Activated B cell treated with CpG ODN at 0.5 μM for 24 hours (primary cell): ENCODE data around the gene CDC42BPB. TPM values are rescaled to one million over a fixed set of nuclear protein-coding genes. Genes with fewer than 3 reads are reported as not detected.

Experiments
- ATAC-seq: fragments of 200-7000 bp; cut with Tn5 transposase; one replicate; pipeline ENCODE4 v1.10.0; 2021; ENCODE audit warnings: low read depth, mild to moderate bottlenecking, moderate library complexity
- CTCF ChIA-PET: fragments of 350-600 bp; sonication (Branson Sonifier 250); formaldehyde crosslinking; loops from one replicate; lab custom pipeline; 2021; ENCODE audit warnings: antibody characterized with exemption; lab: Charles Lee
- POLR2A ChIA-PET: fragments of 350-600 bp; sonication (Branson Sonifier 250); formaldehyde crosslinking; loops from one replicate; lab custom pipeline; 2021; ENCODE audit warnings: antibody characterized with exemption; lab: Charles Lee
- DNase-seq: peaks from one replicate; pipeline ENCODE4 v3.0.0; 2022
- H3K27ac Mint-ChIP-seq: one replicate; pipeline ENCODE4 v1.8.0; 2020; ENCODE audit warnings: mixed read lengths
- H3K27me3 Mint-ChIP-seq: one replicate; pipeline ENCODE4 v1.8.0; 2021; ENCODE audit warnings: mixed read lengths
- H3K36me3 Mint-ChIP-seq: one replicate; pipeline ENCODE4 v1.8.0; 2021; ENCODE audit warnings: low read depth, mixed read lengths
- H3K4me1 Mint-ChIP-seq: one replicate; pipeline ENCODE4 v1.8.0; 2021; ENCODE audit warnings: mixed read lengths
- H3K4me3 Mint-ChIP-seq: one replicate; pipeline ENCODE4 v1.8.0; 2020; ENCODE audit warnings: mild to moderate bottlenecking, mixed read lengths
- H3K9me3 Mint-ChIP-seq: one replicate; pipeline ENCODE4 v1.8.0; 2020; ENCODE audit warnings: mixed read lengths
- CTCF ChIP-seq: fragments of 200-600 bp; IDR thresholded peaks from one replicate; pipeline ENCODE4 v1.8.0; 2022; ENCODE audit warnings: antibody characterized with exemption, mild to moderate bottlenecking
- intact Hi-C: fragments of 100-400 bp; cut with micrococcal nuclease; formaldehyde crosslinking; loops from one replicate; pipeline ENCODE4 v1.15.1; 2024
- total RNA-seq: library from RNA; stranded (reverse); gene quantifications from 2 replicates; pipeline ENCODE4 v1.2.3, GENCODE V29; 2022

The CDC42BPB gene
- total RNA-seq, 1 donor from 2014 or later = 38.5 TPM

GRCh38 chr14:103045371-103045869, 11.9 kb downstream of the CDC42BPB start:
- H3K4me1 Mint-ChIP-seq = peaks cover 31% of the 10 kb centered on the region
- DNase-seq = no peak
- ATAC-seq = peak; percentile 80
- no peak for TF ChIP-seq CTCF
- ChIA-PET POLR2A (interaction anchor here (1.0 to 1.4 kb wide), 2 partner anchors 11 to 12 kb away, joined by 3 to 5 read pairs; partner anchors contain the start of gene CDC42BPB), CTCF (no interaction called here)
- intact Hi-C loops = loop anchor here (1.0 kb wide), 1 partner anchor 9 kb away; no protein-coding TSS in a partner anchor
- peaks cover 5% of the 10 kb centered on the region for H3K9me3 Mint-ChIP-seq
- H3K27ac Mint-ChIP-seq = peak overlapping the region; percentile 72
- no peaks in the 10 kb centered on the region for H3K27me3 Mint-ChIP-seq
- H3K4me3 Mint-ChIP-seq = peak overlapping the region; percentile 76
- peaks cover 21% of the 10 kb centered on the region for H3K36me3 Mint-ChIP-seq

- Mint-ChIP-seq H3K4me1 (peaks cover 35% of the 10 kb centered on the region), H3K27ac (no peak overlapping the region), H3K36me3 (peaks cover 21% of the 10 kb centered on the region), H3K4me3 (no peak overlapping the region), H3K27me3 (no peaks in the 10 kb centered on the region), H3K9me3 (peaks cover 5% of the 10 kb centered on the region)
- intact Hi-C loops = no loop called here
- DNase-seq (no peak), ATAC-seq (no peak)
- ChIA-PET POLR2A (no interaction called here), CTCF (no interaction called here)
- TF ChIP-seq CTCF = no peak
These were observed 13.9 kb downstream of the CDC42BPB start for GRCh38 chr14:103043257-103044015.

GRCh38 chr14:103041464-103041863, 15.9 kb downstream of the CDC42BPB start:
- intact Hi-C loops = no loop called here

GRCh38 chr14:103033681-103034096, 23.7 kb downstream of the CDC42BPB start:
- Mint-ChIP-seq H3K27ac (no peak overlapping the region), H3K4me3 (no peak overlapping the region), H3K4me1 (peaks cover 18% of the 10 kb centered on the region), H3K36me3 (no peaks in the 10 kb centered on the region), H3K27me3 (no peaks in the 10 kb centered on the region), H3K9me3 (no peaks in the 10 kb centered on the region)
- ChIA-PET POLR2A (interaction anchor here (0.7 kb wide), 1 partner anchor 12 kb away, joined by 3 read pairs; no protein-coding TSS in a partner anchor), CTCF (no interaction called here)
- no peak for DNase-seq
- ATAC-seq = no peak
- intact Hi-C loops = no loop called here
- TF ChIP-seq CTCF = no peak

More at GRCh38 chr14:103041464-103041863, 15.9 kb downstream of the CDC42BPB start:
- no peak for ATAC-seq
- H3K27me3 Mint-ChIP-seq = no peaks in the 10 kb centered on the region
- DNase-seq = no peak
- peaks cover 33% of the 10 kb centered on the region for H3K4me1 Mint-ChIP-seq
- no peak overlapping the region for H3K4me3 Mint-ChIP-seq
- TF ChIP-seq CTCF = no peak
- CTCF ChIA-PET = no interaction called here
- H3K9me3 Mint-ChIP-seq = peaks cover 5% of the 10 kb centered on the region
- H3K36me3 Mint-ChIP-seq = peaks cover 19% of the 10 kb centered on the region
- POLR2A ChIA-PET = no interaction called here
- H3K27ac Mint-ChIP-seq = no peak overlapping the region

- no peak overlapping the region for H3K4me3 Mint-ChIP-seq
- DNase-seq = no peak
- intact Hi-C loops = no loop called here
- POLR2A ChIA-PET = interaction anchor here (0.5 to 0.7 kb wide), 2 partner anchors 28 to 384 kb away, joined by 3 to 8 read pairs; no protein-coding TSS in a partner anchor
- H3K4me1 Mint-ChIP-seq = peaks cover 29% of the 10 kb centered on the region
- no peak for TF ChIP-seq CTCF
- no peaks in the 10 kb centered on the region for H3K9me3 Mint-ChIP-seq
- H3K27me3 Mint-ChIP-seq = no peaks in the 10 kb centered on the region
- ATAC-seq = no peak
- CTCF ChIA-PET = no interaction called here
- H3K27ac Mint-ChIP-seq = no peak overlapping the region
- H3K36me3 Mint-ChIP-seq = peaks cover 1% of the 10 kb centered on the region
These were observed 25.4 kb downstream of the CDC42BPB start for GRCh38 chr14:103031956-103032355.
